Kidney epithelial cell (primary cell): Measurements from ENCODE around the gene LZTS3. TPM values are rescaled to one million over a fixed set of nuclear protein-coding genes. Genes with fewer than 3 reads are reported as not detected.
"Not testable (repeated sequence)": the region's sequence is repeated elsewhere in the genome, so short reads cannot be mapped to it uniquely, and the experiment has no call there.

Source experiments
- DNase-seq: peaks from one replicate; pipeline ENCODE4 v3.0.0-alpha.2; 2010; ENCODE audit warnings: low read depth
- H3K27me3 ChIP-seq: 2 replicates; pipeline ENCODE4 v1.6.0; 2011; ENCODE audit warnings: low read length; ENCODE audit not compliant: control insufficient read depth, insufficient read depth
- H3K36me3 ChIP-seq: 2 replicates; pipeline ENCODE4 v1.5.1; 2011; ENCODE audit warnings: low read length; ENCODE audit not compliant: control insufficient read depth, insufficient read depth
- H3K4me3 ChIP-seq: 2 replicates; pipeline ENCODE4 v1.5.1; 2011; ENCODE audit warnings: low read depth, mild to moderate bottlenecking, control low read depth, low read length
- CTCF ChIP-seq: IDR thresholded peaks from 2 replicates; pipeline ENCODE4 v1.5.1; 2011; ENCODE audit warnings: mild to moderate bottlenecking, moderate library complexity, low read length, control low read depth, inconsistent platforms; ENCODE audit not compliant: insufficient read depth, poor library complexity, severe bottlenecking
- total RNA-seq: library from RNA; depleted of rRNA; stranded (reverse); fragments of >200 nt; gene quantifications from 2 replicates; pipeline ENCODE4 v1.2.3, GENCODE V29; 2015

Gene LZTS3
- 10.4 and 11.3 TPM in 2 replicates for total RNA-seq

GRCh38 chr20:3172933-3173609 lies at the start of gene LZTS3:
LZTS3 (minus strand) TSS chr20:3173549; CDS start chr20:3167163, 6,386 bp downstream.
- Histone ChIP-seq H3K27me3 (peaks cover 16% of the 10 kb centered on the region), H3K36me3 (no peaks in the 10 kb centered on the region), H3K4me3 (peak within 1 kb of the TSS; percentile 89)
- TF ChIP-seq CTCF: peak; percentile 17
- no peak for DNase-seq

GRCh38 chr20:3221398-3222226 lies 48.3 kb upstream of the LZTS3 start:
- DNase-seq: no peak
- H3K4me3 ChIP-seq: no peak overlapping the region
- no peaks in the 10 kb centered on the region for H3K27me3 ChIP-seq
- H3K36me3 ChIP-seq: peaks cover 1% of the 10 kb centered on the region
- TF ChIP-seq CTCF: no peak

- Histone ChIP-seq H3K27me3 (no peaks in the 10 kb centered on the region), H3K4me3 (no peak overlapping the region), H3K36me3 (peaks cover 5% of the 10 kb centered on the region)
- no peak for DNase-seq
- TF ChIP-seq CTCF: peak; percentile 89
Observed at GRCh38 chr20:3218307-3218988, 45.1 kb upstream of the LZTS3 start.

GRCh38 chr20:3215359-3215917 lies 42.1 kb upstream of the LZTS3 start:
- not testable (repeated sequence) for H3K27me3 ChIP-seq, H3K36me3 ChIP-seq, H3K4me3 ChIP-seq, DNase-seq

- H3K27me3 ChIP-seq: no peaks in the 10 kb centered on the region
- H3K36me3 ChIP-seq: peaks cover 3% of the 10 kb centered on the region
- no peak for TF ChIP-seq CTCF
- DNase-seq: no peak
- no peak overlapping the region for H3K4me3 ChIP-seq
Observed at GRCh38 chr20:3213226-3213625, 39.9 kb upstream of the LZTS3 start.

- TF ChIP-seq CTCF: no peak
- no peak for DNase-seq
- peak overlapping the region; percentile 90 for H3K4me3 ChIP-seq
- peaks cover 2% of the 10 kb centered on the region for H3K36me3 ChIP-seq
- no peaks in the 10 kb centered on the region for H3K27me3 ChIP-seq
Observed at GRCh38 chr20:3210346-3210745, 37.0 kb upstream of the LZTS3 start.
